Activated CD8-positive, alpha-beta memory T cell treated with anti-CD3 and anti-CD28 coated beads, Interleukin-2, amount 50 U/mL, for 24 hours (primary cell): ENCODE measurements around the gene SOX9.

Experiments
- DNase-seq: peaks from one replicate; pipeline ENCODE4 v3.0.0-alpha.2; 2020; ENCODE audit errors: extremely low read depth

SOX9 gene

DNA sequence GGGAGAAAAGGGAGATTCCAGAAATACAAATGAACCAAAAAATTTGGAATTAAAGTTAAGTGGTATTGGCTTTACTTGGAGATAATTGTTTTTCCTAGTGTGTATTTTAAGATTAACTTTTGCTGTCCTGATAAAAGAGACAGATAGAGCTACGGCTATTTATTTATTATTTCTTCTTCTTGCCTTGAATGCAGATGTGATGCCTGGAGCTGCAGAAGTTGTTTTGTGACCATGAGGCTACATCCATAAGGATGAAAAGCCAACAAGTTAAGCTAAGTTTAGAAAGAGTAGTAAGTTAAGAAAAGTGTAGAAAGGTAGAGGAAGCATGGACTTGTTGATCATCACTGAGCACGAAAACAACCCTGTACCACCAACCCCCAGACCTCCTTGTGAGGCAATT lies 41.7 kb downstream of the SOX9 start:
- DNase-seq, result no peak

DNA sequence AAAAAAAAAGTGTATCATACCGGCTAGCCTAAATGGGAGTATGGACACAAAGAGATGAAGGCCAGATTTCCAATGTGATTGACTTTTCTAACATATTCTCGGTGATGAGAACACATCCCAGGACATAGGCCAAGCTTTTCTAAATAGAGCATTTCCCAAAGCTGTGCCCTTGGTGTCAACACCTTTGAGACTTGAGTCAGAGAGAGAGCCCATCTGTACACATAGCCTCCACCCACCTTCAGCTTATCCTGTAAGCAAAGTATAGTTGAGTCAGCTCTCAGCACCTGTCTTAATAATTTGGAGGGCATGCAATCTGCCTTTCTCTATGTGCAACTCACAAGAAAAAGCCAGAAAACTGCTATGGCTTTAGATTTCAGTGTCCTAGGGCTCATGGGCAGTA lies 42.7 kb downstream of the SOX9 start:
- no peak for DNase-seq

- DNase-seq, result no peak
Measured at GRCh38 chr17:72164158-72164739, 43.4 kb downstream of the SOX9 start.

DNA sequence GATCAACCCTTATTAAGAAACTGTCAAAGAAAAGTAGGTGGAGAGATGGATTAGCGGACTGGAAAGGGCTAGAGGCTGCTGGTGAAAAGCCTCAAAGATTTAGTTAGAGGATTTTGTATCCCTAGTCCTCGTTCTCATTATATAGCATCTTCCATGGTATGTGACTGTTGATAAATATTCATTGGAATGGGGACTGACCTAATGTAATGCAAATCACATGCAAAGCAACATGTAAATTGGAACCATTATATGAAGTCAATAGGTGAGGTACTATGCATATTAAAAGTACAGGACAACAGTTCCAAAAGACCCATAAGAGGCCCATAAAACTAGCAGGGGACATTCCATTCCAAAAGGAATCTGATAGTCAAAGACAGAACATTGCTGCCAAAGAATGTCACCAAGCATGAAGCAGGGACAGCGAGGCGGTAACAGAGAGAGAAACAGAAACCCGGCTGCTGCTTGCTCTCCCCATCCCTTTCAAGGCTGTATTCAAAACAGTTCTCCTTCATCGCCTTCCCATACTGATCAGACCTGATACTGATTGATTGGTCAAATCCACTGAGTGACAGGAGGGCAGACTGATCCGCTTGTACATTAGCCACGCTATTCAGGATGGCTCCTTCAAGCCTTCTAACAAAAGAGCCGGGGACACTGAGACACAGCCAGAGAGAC lies 44.5 kb downstream of the SOX9 start:
- DNase-seq, result no peak

- no peak for DNase-seq
Measured at GRCh38 chr17:72165867-72166439, 45.1 kb downstream of the SOX9 start.

- no peak for DNase-seq
Measured at GRCh38 chr17:72167593-72167992, 46.8 kb downstream of the SOX9 start.

DNA sequence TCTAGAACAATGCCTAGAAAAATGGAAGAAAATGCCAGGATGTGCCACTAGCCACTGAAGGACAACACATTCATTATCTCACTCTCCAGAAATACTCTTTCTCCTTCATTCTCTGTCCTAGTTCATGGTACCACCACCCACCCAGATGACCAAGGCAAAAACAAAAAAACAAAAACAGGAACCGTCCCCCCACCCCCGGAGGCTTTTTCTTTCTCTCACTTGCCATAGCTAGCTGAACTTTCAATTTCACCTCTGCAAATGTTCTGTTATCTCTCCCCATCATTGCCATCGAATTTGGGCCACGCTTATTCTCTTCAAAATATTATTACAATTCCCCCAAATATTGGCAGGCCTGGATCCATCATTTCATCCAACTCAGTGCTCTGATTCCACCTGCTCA lies 49.0 kb downstream of the SOX9 start:
- DNase-seq, result no peak

DNA sequence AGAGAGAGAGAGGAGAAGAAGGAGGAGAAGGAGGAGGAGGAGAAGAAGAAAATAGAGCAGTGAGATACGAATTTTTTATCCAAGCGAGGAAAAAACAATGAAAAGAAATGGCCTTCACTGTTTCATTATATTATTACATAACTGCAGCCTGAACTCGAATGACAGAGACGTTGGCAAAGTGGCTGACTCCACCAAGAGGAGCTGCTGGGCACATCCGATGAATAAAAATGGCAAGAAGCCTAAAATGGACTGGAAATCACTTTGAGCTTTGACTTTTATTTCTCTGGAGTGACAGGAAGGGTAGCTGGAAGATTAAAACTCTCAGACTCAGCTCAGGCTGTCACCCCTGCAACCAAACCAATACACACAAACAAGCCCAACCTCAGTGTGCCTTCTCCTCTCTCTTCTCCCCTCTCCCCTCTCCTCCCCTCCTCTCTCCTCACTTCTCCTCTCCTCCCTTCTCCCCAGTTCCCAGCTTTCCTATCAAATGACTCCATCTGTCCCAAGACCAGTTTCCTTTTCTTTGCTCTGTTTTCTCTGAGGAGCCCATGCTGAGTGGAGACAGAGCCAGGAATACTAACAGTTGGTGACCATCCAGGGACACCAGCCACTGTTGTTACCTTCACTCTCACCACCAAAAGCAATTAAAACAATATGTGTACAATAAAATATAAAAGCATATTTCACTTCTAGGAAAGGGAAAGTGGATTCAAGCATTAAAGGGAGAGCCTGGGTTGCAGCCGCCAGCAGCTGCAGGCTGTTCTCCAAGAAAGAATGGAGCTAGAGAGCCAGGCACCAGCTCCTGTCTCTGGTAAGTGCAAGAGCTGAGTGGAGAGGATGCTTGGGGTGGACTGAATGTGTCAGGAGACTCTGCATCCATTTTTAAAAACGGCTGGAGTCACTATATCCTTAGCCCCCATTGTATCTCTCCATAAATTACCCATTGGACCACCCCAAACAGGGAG lies 51.2 kb downstream of the SOX9 start:
- no peak for DNase-seq

DNA sequence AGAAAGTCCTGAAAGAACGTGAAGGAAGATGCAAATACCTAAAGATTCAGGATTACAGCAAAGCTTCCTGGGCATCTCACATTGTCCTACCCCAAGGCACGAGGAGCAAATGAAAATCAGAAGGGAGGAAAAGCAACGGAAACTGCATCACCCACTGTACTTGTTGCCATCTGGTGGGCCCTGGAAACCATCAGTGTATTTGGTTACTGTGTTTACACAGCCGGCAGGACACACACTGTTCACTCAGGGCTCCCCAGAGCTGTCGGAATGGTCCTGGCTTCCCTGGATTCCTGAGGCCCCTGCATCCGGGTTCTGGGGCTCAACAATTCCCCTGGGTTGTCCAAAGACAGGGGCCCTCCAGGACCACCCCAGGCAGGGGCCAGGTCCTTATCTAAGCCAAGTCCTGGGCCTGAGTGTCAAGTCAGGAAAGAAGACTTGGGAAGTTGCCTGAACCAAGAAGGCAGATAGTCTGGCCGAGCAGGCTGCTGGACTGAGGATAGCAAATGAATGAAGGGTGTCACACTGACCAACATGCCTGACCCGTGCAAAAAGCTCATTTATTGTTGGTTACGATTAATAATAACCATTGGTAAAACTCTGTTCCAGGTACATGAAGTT lies 52.8 kb downstream of the SOX9 start:
- DNase-seq, result no peak

DNA sequence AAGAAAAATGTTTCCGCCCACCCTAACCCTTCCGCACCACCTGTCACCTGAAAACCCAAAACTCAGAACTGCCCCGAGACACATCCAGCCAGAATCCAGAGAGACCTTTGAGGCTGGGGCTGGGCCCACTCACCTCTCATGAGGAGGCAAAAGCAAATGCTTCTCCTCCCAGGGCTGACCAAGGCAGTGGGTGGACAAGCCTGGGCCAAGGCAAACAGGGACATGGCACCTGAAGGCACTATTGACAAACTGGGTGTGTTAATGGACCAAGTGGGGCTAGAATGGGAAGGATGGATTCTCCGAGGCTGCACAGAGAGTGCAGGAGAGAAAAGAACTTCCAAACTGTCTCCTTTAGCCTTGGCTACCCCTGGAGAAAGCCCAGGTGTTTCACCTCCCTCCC lies 54.4 kb downstream of the SOX9 start:
- no peak for DNase-seq
